Activated CD4-positive, alpha-beta T cell treated with anti-CD3 and anti-CD28 coated beads, Interleukin-2, amount 10 ng/mL, durations not matched to agents 24 days and 14 days (primary cell): Measurements from ENCODE around the gene RPL37. TPM values are rescaled to one million over a fixed set of nuclear protein-coding genes. Genes with fewer than 3 reads are reported as not detected.
"Not testable (repeated sequence)": the region's sequence is repeated elsewhere in the genome, so short reads cannot be mapped to it uniquely, and the experiment has no call there.

Experiments
- DNase-seq: peaks from one replicate; pipeline ENCODE4 v3.0.0; 2022
- H3K27ac Mint-ChIP-seq: one replicate; pipeline ENCODE4 v1.8.0; 2022; ENCODE audit warnings: mild to moderate bottlenecking, mixed read lengths
- H3K27me3 Mint-ChIP-seq: one replicate; pipeline ENCODE4 v1.8.0; 2022; ENCODE audit warnings: mixed read lengths
- H3K36me3 Mint-ChIP-seq: one replicate; pipeline ENCODE4 v1.8.0; 2022; ENCODE audit warnings: low read depth, mild to moderate bottlenecking, mixed read lengths
- H3K4me1 Mint-ChIP-seq: one replicate; pipeline ENCODE4 v1.8.0; 2021; ENCODE audit warnings: mixed read lengths
- H3K4me3 Mint-ChIP-seq: one replicate; pipeline ENCODE4 v1.8.0; 2022; ENCODE audit warnings: mild to moderate bottlenecking, moderate library complexity, mixed read lengths
- H3K9me3 Mint-ChIP-seq: one replicate; pipeline ENCODE4 v1.8.0; 2021; ENCODE audit warnings: mixed read lengths
- intact Hi-C: fragments of 100-400 bp; cut with micrococcal nuclease; formaldehyde crosslinking; loops from one replicate; pipeline ENCODE4 v1.15.1; 2023
- total RNA-seq: library from RNA; stranded (reverse); gene quantifications from 2 replicates; pipeline ENCODE4 v1.2.3, GENCODE V29; 2022

RPL37 gene
- total RNA-seq, 1 donor from 2014 or later: 1,546 TPM

DNA sequence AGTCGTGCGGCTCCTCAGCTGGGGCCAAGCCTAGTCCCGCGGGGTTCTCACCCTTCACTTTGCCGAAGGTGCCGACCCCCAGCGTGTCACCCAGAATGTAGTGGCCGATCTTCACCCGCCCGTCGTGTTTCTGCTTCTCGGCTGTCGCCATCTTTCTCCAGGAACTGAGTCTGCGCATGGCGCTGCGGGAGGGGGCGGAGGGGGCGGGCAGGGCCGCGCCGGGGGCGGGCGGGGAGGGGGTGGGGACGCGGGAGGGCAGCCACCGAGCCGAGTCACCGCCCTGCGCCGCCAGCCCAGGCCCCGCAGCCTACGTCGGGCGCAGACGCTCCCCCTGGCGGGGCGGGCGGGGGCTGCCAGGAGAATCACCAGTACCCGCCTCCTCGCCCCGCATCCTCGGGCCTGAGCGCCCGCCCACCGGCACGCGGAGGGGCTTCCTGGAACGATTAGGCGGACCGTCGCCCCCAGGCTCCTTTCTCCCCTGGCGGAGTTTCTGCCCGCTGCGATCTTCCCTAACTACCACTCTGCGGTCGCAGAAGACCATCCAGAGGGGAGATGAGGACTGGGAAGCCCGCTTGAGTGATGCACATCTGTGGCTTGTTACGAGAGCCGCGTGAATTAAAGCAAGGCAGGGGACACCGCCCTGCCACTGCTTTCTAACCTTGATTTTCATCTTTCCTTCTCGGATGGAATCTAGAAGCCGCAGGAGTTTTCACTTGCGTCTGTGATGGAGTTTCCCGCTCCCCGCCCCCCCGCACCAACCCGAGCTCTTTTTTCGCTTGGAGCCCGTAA, 36.8 kb downstream of the RPL37 start, which contains the start of gene PRKAA1:
TSS of gene PRKAA1 (minus strand) at position 363 of the 789 bp plus-strand sequence. CDS start at position 178, 185 bp downstream.
- peak; percentile 97 for DNase-seq
- Mint-ChIP-seq H3K27me3 (peaks cover 15% of the 10 kb centered on the region), H3K4me3 (peak within 1 kb of the TSS; percentile 88), H3K27ac (peak within 1 kb of the TSS; percentile 97), H3K36me3 (peaks cover 26% of the 10 kb centered on the region), H3K4me1 (peaks cover 36% of the 10 kb centered on the region), H3K9me3 (no peaks in the 10 kb centered on the region)
- intact Hi-C loops: loop anchor here (1.0 kb wide), 3 partner anchors 15 to 42 kb away; partner anchors contain the start of gene RPL37

DNA sequence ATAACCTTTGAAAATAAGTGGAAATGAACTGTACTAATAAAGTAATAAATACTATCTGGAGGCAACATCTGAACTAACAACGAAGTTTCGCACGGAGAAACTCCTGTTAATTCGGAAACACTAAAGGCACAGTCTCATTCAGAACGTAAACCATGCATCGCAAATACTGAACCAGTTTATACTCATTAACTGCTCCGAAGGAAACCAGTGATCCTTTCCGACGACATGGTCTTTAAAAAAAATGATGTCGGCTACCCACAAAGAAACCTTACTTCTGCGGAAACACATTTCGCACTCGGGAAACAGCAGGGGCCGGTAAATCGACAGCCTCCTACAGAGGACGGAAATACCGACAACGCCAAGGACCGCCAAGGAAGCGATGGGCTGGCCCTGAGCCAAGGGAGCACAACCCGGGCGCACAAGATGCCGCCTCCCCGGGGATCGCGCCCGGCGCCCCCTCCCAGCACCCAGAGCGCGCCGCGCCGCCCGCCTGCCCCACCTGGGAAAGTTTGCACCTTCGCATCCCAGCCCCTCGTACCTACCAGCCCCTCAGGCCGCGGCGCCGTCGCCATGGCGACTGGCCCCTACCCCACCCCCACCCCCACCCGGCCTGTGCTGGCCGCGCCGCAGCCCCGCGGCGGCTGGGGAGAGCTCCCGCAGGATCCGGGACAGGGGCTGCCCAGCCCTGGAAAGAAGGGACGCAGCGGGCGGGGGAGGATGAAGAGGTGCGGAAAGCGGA, 37.6 kb downstream of the RPL37 start:
- Mint-ChIP-seq H3K4me3 (peak overlapping the region; percentile 86), H3K36me3 (peaks cover 27% of the 10 kb centered on the region), H3K27ac (peak overlapping the region; percentile 85), H3K4me1 (peaks cover 36% of the 10 kb centered on the region), H3K9me3 (no peaks in the 10 kb centered on the region), H3K27me3 (peaks cover 12% of the 10 kb centered on the region)
- DNase-seq: peak; percentile 92
- intact Hi-C loops: loop anchor here (1.0 kb wide), 3 partner anchors 16 to 41 kb away; partner anchors contain the start of gene RPL37

DNA sequence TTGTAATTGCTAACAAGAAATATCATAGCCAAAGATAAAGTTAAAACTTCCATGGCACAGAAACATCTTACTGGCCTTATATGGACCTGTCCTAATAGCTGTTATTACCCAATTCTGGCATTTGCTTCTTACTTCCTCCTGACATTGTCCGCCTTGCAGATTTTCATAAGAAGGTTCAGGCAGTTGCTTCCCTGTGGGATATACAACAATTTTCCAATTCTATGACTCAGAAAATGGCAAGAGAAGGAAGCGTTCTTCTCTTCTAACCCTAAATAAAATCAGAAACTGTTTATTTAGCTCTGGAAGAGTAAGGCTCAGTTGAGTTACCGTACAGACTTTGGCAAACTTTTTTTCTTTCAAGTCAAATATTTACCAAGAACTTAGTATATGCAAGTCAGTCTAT, 38.5 kb downstream of the RPL37 start:
- no peak for DNase-seq
- Mint-ChIP-seq H3K9me3 (no peaks in the 10 kb centered on the region), H3K4me1 (peaks cover 36% of the 10 kb centered on the region), H3K27me3 (peaks cover 10% of the 10 kb centered on the region), H3K36me3 (peaks cover 27% of the 10 kb centered on the region), H3K4me3 (peak overlapping the region; percentile 86), H3K27ac (no peak overlapping the region)
- intact Hi-C loops: no loop called here

DNA sequence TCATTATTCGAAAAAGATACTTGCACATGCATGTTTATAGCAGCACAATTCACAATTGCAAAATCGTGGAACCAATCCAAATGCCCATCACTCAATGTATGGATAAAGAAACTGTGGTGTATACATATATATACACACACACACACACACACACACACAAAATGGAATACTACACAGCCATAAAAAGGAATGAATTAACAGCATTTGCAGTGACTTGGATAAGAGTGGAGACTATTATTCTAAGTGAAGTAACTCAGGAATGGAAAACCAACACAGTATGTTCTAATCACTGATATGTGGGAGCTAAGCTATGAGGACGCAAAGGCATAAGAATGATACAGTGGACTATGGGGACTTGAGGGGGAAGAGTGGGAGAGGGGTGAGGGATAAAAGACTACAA, 40.1 kb downstream of the RPL37 start:
- Mint-ChIP-seq H3K36me3 (peaks cover 27% of the 10 kb centered on the region), H3K4me3 (peak overlapping the region; percentile 28), H3K4me1 (peaks cover 40% of the 10 kb centered on the region)
- intact Hi-C loops, H3K27me3 Mint-ChIP-seq, H3K9me3 Mint-ChIP-seq, H3K27ac Mint-ChIP-seq, DNase-seq: not testable (repeated sequence)

DNA sequence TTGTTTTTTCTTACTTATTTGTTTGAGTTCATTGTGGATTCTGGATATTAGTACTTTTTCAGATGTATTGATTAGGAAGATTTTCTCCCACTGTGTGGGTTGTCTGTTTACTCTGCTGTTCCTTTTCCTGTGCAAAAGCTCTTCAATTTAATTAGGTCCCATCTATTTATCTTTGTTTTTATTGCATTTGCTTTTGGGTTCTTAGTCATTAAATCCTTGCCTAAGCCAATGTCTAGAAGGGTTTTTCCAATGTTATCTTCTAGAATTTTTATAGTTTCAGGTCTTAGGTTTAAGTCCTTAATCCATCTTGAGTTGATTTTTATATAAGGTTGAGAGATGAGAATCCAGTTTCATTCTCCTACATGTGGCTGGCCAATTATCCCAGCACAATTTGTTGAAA, 40.7 kb downstream of the RPL37 start:
- H3K9me3 Mint-ChIP-seq, H3K27ac Mint-ChIP-seq, intact Hi-C loops, DNase-seq, H3K27me3 Mint-ChIP-seq, H3K4me3 Mint-ChIP-seq: not testable (repeated sequence)
- peaks cover 40% of the 10 kb centered on the region for H3K4me1 Mint-ChIP-seq
- peaks cover 27% of the 10 kb centered on the region for H3K36me3 Mint-ChIP-seq

DNA sequence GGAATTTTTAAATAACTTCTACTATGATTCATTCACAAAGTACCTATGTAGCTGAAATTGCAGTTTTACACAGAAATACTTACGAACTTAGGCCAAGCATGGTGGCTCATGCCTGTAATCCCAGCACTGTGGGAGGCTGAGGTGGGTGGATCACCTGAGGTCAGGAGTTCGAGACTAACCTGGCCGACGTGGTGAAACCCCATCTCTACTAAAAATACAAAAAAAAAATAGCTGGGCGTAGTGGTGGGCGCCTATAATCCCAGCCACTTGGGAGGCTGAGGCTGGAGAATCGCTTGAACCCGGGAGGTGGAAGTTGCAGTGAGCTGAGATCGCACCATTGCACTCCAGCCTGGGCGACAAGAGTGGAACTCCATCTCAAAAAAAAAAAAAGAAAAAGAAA, 42.3 kb downstream of the RPL37 start:
- intact Hi-C loops, H3K4me3 Mint-ChIP-seq, DNase-seq, H3K27me3 Mint-ChIP-seq, H3K27ac Mint-ChIP-seq, H3K9me3 Mint-ChIP-seq: not testable (repeated sequence)
- peaks cover 34% of the 10 kb centered on the region for H3K4me1 Mint-ChIP-seq
- H3K36me3 Mint-ChIP-seq: peaks cover 40% of the 10 kb centered on the region

DNA sequence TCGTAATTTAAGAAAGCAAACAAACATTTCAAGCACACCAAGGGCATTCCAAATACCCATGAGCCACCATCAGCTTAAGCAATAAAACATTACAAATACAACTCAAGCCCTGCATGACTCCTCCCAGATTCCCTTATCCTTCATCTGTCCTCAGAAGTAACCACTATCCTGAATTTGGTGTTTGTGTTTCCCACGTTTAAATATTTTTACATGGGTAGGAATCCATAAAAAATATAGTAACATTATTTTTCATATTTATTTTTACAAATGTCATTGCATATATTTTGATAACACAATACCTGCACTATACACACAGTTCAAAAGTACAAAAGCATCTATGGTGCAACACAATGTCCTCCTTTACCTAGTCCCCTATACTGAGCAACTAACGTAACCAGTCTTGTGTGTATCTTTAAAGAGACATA, 43.3 kb downstream of the RPL37 start:
- Mint-ChIP-seq H3K27ac (no peak overlapping the region), H3K27me3 (no peaks in the 10 kb centered on the region), H3K4me1 (peaks cover 32% of the 10 kb centered on the region), H3K36me3 (peaks cover 45% of the 10 kb centered on the region), H3K9me3 (no peaks in the 10 kb centered on the region), H3K4me3 (no peak overlapping the region)
- DNase-seq: no peak
- intact Hi-C loops: no loop called here

DNA sequence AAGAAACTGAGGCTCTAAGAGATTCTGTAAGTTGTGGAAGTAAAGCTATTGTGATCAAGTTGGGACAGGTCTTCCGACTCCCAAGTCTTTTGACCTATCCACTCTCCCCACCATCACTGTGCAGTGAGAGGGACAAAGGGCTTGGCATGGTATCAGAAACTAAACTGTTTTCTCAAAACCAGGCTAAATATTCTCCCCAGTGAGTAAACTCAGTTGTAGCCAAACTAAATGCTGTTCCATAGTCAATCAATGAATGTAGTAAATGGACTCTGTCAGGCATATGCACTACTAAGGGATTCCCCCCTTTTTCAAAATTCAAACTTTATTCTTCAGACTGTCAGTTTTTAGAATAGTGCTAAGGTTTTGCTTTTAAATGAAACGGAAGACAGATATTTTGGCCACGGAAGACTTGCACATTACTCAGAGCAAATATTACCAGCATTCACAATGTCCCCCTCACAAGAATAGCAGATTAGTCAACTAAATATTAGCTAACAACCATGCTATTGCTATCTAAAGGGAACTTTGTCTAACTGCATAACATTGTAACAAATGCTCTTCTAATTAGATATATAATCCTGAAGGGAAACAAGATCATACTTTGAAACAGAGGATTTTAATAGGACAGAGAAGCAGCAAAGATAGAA, 44.0 kb downstream of the RPL37 start:
- no peak for DNase-seq
- intact Hi-C loops: no loop called here
- no peak overlapping the region for H3K4me3 Mint-ChIP-seq
- H3K27ac Mint-ChIP-seq: no peak overlapping the region
- H3K9me3 Mint-ChIP-seq: no peaks in the 10 kb centered on the region
- peaks cover 29% of the 10 kb centered on the region for H3K4me1 Mint-ChIP-seq
- H3K27me3 Mint-ChIP-seq: no peaks in the 10 kb centered on the region
- H3K36me3 Mint-ChIP-seq: peaks cover 49% of the 10 kb centered on the region

DNA sequence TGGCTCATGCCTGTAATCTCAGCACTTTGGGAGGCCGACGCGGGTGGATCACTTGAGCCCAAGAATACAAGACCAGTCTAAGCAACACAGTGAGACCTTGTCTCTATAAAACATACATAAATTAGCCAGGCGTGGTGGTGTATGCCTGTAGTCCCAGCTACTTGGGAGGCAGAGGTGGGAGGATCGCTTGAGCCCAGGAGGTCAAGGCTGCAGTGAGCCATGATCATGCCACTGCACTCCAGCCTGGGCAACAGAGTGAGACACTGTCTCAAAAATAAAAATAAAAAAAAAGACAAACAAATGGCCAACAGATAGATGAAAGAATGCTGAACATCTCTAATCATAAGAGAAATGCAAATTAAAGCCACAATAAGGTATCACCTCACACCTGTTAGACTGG, 46.1 kb downstream of the RPL37 start:
- H3K4me3 Mint-ChIP-seq, intact Hi-C loops, H3K9me3 Mint-ChIP-seq, H3K27ac Mint-ChIP-seq, DNase-seq, H3K27me3 Mint-ChIP-seq: not testable (repeated sequence)
- Mint-ChIP-seq H3K36me3 (peaks cover 35% of the 10 kb centered on the region), H3K4me1 (peaks cover 16% of the 10 kb centered on the region)

DNA sequence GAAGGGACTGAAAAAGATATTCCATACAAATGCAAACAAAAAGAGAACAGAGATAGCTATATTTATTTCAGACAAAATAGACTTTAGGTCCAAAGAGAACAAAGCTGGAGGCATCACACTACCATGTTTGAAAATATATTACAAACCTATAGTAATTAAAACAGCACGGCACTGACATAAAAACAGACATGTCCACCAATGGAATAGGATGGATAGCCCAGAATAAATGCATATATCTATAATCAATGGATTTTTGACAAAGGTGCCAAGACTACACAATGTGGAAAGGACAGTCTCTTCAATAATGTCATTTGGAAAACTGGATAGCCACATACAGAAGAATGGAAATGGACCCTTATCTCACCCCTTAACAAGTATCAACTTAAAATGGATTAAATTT, 47.0 kb downstream of the RPL37 start:
- no peak overlapping the region for H3K27ac Mint-ChIP-seq
- no peaks in the 10 kb centered on the region for H3K27me3 Mint-ChIP-seq
- H3K4me3 Mint-ChIP-seq: no peak overlapping the region
- H3K36me3 Mint-ChIP-seq: peaks cover 29% of the 10 kb centered on the region
- no peaks in the 10 kb centered on the region for H3K9me3 Mint-ChIP-seq
- intact Hi-C loops: no loop called here
- DNase-seq: no peak
- H3K4me1 Mint-ChIP-seq: peaks cover 14% of the 10 kb centered on the region

DNA sequence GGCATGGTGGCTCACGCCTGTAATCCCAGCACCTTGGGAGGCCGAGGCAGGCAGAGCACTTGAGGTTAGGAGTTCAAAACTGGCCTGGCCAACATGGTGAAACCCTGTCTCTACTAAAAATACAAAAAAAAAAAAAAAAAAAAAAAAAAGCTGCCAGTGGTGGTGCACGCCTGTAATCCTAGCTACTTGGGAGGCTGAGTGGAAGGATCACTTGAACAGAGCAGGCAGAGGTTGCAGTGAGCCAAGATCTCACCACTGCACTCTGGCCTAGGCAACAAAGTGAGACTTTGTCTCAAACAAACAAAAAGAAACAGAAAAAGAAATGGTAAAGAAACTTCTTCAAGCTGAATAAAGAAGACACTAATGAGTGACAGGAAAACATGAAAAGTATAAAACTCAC, 48.4 kb downstream of the RPL37 start:
- peaks cover 18% of the 10 kb centered on the region for H3K4me1 Mint-ChIP-seq
- H3K27me3 Mint-ChIP-seq, DNase-seq, intact Hi-C loops, H3K27ac Mint-ChIP-seq, H3K4me3 Mint-ChIP-seq, H3K9me3 Mint-ChIP-seq: not testable (repeated sequence)
- peaks cover 29% of the 10 kb centered on the region for H3K36me3 Mint-ChIP-seq

DNA sequence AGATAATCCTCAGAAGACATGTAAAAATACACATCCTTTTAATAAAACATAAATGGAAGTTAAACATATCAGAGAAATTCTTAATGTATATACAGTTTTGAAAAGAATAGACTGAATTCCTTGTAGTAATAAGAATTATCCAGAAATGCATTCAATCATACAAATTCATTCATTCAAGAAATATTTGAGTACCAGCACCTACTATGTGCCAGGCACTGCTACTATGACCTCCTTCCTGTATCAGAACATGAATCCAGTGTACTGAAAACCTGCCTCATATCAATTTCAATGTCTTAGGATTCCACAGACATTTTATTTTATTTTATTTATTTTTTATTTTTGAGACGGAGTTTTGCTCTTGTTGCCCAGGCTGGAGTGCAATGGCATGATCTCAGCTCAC, 50.1 kb downstream of the RPL37 start:
- H3K9me3 Mint-ChIP-seq: no peaks in the 10 kb centered on the region
- DNase-seq: no peak
- peaks cover 29% of the 10 kb centered on the region for H3K36me3 Mint-ChIP-seq
- H3K4me1 Mint-ChIP-seq: peaks cover 14% of the 10 kb centered on the region
- intact Hi-C loops: no loop called here
- no peak overlapping the region for H3K4me3 Mint-ChIP-seq
- H3K27me3 Mint-ChIP-seq: no peaks in the 10 kb centered on the region
- H3K27ac Mint-ChIP-seq: no peak overlapping the region

DNA sequence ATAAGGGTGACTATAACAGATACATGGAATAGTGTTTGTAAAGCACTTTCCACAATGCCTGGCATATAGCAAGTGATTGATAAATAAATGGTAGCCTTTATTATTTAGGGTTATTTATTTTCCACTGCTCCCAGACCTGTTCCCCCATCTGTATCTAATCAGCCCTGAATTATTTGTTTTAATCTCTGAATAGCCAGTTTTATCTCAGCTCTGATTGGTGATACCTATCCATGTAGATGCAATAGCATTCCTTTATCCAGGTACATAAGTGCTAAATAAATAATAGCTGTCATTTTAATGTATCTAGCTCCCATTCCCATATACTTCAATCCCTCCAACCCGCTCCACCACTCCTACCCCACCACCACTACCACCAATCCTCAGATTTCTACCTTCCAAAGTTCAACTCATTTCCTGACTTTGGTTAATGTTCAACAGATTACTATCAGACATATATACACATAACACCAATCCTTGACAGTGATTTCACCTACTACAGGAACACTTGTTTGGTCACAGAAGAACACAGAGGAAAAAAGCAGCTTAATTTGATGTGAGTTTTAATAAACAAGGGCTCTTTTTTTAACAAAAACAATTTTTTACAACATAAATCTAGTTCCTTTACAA, 50.9 kb downstream of the RPL37 start:
- no peak overlapping the region for H3K4me3 Mint-ChIP-seq
- no peaks in the 10 kb centered on the region for H3K9me3 Mint-ChIP-seq
- no peaks in the 10 kb centered on the region for H3K27me3 Mint-ChIP-seq
- H3K4me1 Mint-ChIP-seq: peaks cover 15% of the 10 kb centered on the region
- intact Hi-C loops: no loop called here
- no peak for DNase-seq
- no peak overlapping the region for H3K27ac Mint-ChIP-seq
- H3K36me3 Mint-ChIP-seq: peaks cover 28% of the 10 kb centered on the region
